MM.1S (cell line): Measurements from ENCODE around the gene SLC12A4.

Source experiments
- CTCF ChIP-seq: fragments of 300-600 bp; sonication (generic); IDR thresholded peaks from 2 replicates; pipeline ENCODE4 v1.5.1; 2016; ENCODE audit warnings: antibody characterized with exemption, low read length, mixed read lengths
- EZH2 ChIP-seq: fragments of 300-600 bp; sonication (generic); optimal IDR thresholded peaks from 2 replicates; pipeline ENCODE3; 2017; ENCODE audit warnings: low read depth, mild to moderate bottlenecking, antibody characterized with exemption, low read length, mixed read lengths

- TF ChIP-seq CTCF (no peak), EZH2 (no peak)
Measured at GRCh38 chr16:67961551-67961957, 6.9 kb downstream of the SLC12A4 start.
